ENCODE results near the gene NINJ2. TPM values are rescaled to one million over a fixed set of nuclear protein-coding genes. Genes with fewer than 3 reads are reported as not detected.
"Not testable (repeated sequence)": the region's sequence is repeated elsewhere in the genome, so short reads cannot be mapped to it uniquely, and the experiment has no call there.

The NINJ2 gene
- total RNA-seq, 1 donor, result 8.4 TPM

DNA sequence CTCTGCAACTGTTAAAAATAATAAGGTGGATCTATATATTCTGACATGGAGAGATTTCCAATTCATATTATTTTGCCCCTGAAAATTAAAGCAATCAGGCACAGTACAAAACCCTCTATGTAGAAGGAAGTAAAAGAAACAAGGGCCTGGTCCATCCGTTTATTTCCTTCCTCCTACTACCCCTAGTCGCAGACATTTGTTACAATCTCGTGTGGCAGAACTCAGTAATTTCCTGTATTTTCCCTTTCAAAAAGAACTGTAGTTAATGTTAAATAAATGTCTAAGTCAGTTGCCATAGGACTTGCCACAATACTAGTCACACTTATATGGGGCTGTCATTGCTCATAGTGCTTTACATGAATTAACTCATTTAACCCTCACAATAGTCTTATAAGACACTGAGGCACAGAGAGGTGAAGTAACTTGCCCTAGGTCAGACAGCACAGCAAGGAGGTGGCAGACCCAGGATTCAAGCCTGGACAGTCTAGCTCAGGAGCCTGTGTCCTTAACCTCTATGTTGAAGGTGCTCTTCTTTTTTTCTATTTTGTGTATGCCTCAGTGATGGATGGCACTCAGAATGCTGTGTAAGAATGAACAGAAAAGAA, 24.2 kb downstream of the NINJ2 start:
- H3K4me1 ChIP-seq (ENCODE audit: insufficient read depth, low read length), result peaks cover 76% of the 10 kb centered on the region
- H3K9me3 ChIP-seq (ENCODE audit: low read depth, low read length), result no peaks in the 10 kb centered on the region
- H3K4me3 ChIP-seq (ENCODE audit: low read length), result no peak overlapping the region

DNA sequence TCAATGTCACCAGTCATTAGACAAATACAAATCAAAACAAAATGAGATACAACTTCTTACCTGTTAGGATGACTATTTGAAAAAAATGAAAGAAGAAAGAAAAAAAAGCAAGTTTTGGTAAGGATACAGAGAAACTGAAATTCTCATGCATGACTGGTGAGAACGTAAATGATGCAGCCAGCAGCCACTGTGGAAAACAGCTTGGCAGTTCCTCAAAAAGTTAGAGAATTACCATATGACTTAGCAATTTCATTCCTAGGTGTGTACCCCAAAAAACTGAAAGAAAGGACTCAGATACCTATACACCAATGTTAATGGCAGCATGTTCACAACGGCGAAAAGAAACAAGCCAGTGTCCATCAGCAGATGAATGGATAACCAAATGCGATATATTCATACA, 26.6 kb downstream of the NINJ2 start:
- Histone ChIP-seq H3K4me1 (ENCODE audit: insufficient read depth, low read length) (peaks cover 81% of the 10 kb centered on the region), H3K27me3 (ENCODE audit: insufficient read depth, low read length) (no peaks in the 10 kb centered on the region), H3K4me3 (ENCODE audit: low read length) (no peak overlapping the region), H3K9me3 (ENCODE audit: low read depth, low read length) (no peaks in the 10 kb centered on the region)

More for the DNA sequence above, 24.2 kb downstream of the NINJ2 start:
- H3K27me3 ChIP-seq (ENCODE audit: insufficient read depth, low read length), result no peaks in the 10 kb centered on the region

DNA sequence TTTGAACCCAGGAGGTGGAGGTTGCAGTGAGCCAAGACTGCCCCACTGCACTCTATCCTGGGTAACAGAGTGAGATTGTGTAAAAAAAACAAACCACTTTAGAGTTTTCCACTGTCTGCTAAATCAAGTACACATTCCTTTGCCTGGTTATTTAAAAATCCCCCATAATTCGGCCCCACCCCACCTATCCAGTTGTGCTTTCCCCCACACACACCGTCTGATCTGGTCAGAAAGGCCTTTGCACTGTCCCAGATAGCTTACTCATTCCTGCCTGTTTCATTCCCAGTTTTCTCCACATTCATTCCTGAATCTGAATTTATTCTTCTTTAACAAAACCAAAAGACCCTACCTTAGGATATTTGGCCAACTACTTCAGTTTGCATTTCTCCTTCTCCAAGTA, 29.5 kb downstream of the NINJ2 start:
- Histone ChIP-seq H3K4me3 (ENCODE audit: low read length) (no peak overlapping the region), H3K4me1 (ENCODE audit: insufficient read depth, low read length) (peaks cover 73% of the 10 kb centered on the region), H3K27me3 (ENCODE audit: insufficient read depth, low read length) (no peaks in the 10 kb centered on the region), H3K9me3 (ENCODE audit: low read depth, low read length) (no peaks in the 10 kb centered on the region)

DNA sequence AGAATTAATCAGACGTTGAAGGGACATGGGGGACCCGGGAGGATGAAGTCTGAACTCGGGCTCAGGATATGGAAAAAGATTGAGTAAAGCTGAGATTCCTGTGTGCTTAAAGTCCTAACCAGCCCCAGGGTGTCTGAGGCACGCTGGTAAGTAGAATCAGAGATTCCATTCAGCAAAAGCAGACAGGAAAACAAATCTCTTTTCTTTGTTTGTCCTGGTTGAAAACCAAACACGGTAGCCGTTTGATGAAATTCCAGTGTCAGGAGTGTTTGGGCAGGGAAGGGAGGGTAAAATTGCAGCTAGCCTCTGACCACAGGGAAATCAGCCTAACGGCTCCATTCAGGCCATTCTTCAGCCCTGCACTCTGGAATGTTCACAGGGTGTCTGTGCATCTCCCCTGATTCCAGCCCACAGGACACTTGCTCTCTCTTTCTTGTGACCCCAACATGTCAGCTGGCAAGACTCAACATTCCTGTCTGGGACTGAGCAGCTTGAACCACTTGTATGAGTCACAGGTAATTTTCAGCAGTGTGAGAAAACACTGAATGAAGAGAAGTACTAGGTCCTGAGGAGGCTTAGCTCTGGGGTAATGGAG, 31.0 kb downstream of the NINJ2 start:
- Histone ChIP-seq H3K9me3 (ENCODE audit: low read depth, low read length) (no peaks in the 10 kb centered on the region), H3K4me1 (ENCODE audit: insufficient read depth, low read length) (peaks cover 68% of the 10 kb centered on the region), H3K27me3 (ENCODE audit: insufficient read depth, low read length) (no peaks in the 10 kb centered on the region), H3K4me3 (ENCODE audit: low read length) (no peak overlapping the region)

DNA sequence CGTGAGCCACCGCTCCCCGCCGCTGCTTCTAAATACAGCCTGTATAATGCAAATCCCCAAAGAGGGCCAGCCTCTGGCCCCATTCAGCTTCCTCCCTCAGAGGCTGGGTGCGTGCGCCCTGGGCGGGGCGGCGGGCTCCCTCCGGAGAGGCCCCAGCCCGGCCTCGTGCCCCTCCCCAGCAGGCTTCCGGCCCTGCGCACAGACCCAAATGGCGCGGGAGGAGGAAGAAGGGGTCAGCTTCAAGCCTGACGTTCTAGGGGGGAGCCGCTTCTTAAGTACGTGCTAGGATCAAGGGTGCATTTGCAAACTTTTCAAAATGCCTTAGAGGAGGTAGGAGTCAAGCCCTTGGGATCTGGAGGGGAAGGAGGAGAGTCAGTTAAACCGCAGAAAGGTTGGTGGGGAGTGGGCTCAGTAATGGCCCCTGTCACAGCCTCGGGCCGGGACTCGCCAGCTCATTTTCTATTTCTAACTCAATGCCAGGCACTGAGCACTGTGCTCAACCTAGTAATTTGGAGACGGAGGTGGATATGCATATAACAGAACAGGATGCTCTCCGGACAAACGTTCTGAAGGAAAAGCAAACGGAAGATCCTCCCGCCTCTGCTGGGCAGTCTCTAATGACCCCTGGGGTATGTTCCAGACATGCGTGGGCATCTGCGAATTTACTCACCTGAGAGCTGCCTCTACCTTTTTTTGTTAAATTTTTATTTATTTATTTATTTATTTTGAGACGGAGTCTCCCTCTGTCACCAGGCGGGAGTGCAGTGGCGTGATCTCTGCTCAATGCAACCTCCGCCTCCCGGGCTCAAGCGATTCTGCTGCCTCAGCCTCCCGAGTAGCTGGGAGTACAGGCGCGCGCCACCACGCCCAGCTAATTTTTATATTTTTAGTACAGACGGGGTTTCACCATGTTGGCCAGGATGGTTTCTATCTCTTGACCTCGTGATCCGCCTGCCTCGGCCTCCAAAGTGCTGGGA, 32.3 kb downstream of the NINJ2 start:
- Histone ChIP-seq H3K4me3 (ENCODE audit: low read length) (peak overlapping the region; percentile 94), H3K4me1 (ENCODE audit: insufficient read depth, low read length) (peaks cover 57% of the 10 kb centered on the region), H3K27me3 (ENCODE audit: insufficient read depth, low read length) (no peaks in the 10 kb centered on the region), H3K9me3 (ENCODE audit: low read depth, low read length) (no peaks in the 10 kb centered on the region)

DNA sequence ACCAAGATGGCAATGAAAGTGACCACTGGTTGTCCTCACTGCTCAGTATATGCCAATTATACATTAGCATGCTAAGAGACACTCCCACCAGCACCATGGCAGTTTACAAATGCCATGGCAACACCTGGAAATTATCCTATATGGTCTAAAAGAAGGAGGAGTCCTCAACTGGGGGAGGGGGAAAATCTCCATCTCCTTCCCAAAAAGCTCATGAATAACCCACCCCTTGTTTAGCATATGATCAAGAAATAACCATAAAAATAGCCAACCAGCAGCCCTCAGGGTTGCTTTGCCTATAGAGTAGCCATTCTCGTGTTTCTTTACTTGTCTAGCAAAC, 34.5 kb downstream of the NINJ2 start:
- not testable (repeated sequence) for H3K27me3 ChIP-seq (ENCODE audit: insufficient read depth, low read length)

DNA sequence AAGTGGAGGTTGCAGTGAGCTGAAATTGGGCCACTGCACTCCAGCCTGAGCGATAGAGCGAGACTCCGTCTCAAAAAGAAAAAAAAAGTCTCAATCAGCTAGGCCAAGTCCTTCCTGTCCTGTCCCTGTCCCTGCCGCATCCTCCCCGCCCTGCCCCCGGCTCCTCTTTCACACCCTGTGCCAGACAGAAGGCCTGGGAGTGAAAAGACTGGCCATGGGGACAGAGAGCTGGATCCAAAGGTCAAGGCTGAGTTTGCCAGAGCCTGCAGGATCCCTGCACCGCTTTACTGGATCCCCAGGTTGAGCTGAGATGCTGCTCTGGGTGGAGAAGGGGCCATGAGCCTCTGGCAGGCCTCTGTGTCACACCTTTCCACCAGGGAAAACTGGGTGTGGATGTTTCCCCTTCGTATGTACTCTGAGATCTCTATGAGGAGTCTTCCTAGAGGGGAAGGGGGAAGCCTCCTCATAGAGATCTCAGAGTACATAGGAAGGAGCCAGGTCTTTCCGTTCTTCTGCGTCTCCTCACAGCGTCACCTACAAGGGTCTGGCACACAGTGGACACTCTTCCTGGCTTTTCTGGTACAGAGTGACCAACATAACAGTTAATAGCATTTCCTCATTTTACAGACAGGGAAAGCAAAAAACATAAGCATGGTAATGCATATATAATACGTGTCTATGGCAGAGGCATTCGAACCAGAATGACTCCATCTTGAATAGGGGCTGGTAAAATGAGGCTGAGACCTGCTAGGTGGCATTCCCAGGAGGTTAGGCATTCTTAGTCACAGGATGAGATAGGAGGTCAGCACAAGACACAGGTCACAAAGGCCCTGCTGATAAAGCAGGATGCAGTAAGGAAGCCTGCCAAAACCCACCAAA, 35.1 kb downstream of the NINJ2 start:
- H3K27me3 ChIP-seq (ENCODE audit: insufficient read depth, low read length), result no peaks in the 10 kb centered on the region
- H3K4me1 ChIP-seq (ENCODE audit: insufficient read depth, low read length), result peaks cover 54% of the 10 kb centered on the region
- H3K9me3 ChIP-seq (ENCODE audit: low read depth, low read length), result no peaks in the 10 kb centered on the region
- H3K4me3 ChIP-seq (ENCODE audit: low read length), result no peak overlapping the region

More for the DNA sequence above, 34.5 kb downstream of the NINJ2 start:
- H3K4me3 ChIP-seq (ENCODE audit: low read length); H3K9me3 ChIP-seq (ENCODE audit: low read depth, low read length): not testable (repeated sequence)
- H3K4me1 ChIP-seq (ENCODE audit: insufficient read depth, low read length), result peaks cover 54% of the 10 kb centered on the region

DNA sequence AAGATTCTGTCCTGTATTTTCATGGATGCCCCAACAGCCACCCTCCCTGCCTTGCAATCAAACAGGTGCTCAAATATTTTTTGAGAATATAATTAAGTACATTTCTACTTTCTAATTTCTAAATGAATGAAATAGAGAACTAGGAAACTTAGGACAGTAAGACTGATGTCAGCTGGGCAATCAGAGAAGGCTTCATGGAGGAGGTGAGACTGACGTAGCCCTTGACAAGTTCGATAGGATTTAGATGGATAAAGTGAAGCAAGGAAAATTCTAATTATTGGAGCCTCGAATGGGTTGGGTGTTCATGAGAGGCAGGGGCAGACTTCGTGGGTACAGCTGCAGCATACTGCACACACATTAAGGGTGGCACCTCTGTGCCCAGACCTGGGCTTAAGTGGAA, 36.0 kb downstream of the NINJ2 start:
- peaks cover 54% of the 10 kb centered on the region for H3K4me1 ChIP-seq (ENCODE audit: insufficient read depth, low read length)
- no peaks in the 10 kb centered on the region for H3K27me3 ChIP-seq (ENCODE audit: insufficient read depth, low read length)
- H3K9me3 ChIP-seq (ENCODE audit: low read depth, low read length), result no peaks in the 10 kb centered on the region
- no peak overlapping the region for H3K4me3 ChIP-seq (ENCODE audit: low read length)

DNA sequence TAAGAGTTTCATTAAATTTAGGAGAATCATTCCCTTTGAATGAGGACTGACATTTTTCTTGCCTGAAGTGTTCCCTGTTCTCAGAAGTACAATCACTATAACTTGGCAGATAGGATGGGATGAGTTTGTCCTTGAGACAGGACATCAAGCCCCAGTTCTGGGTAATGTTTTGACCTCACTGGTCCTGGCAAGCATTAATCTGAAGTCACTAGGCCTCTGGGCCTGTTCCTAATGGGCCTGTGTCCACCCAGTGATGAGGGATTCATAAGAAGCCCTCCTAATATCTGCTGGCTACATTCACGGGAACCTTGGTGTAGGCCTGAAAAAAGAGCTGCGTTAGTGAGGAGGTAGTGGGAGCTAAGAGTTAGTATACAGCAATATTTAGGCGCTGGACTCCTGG, 37.2 kb downstream of the NINJ2 start:
- H3K4me3 ChIP-seq (ENCODE audit: low read length), result no peak overlapping the region
- no peaks in the 10 kb centered on the region for H3K9me3 ChIP-seq (ENCODE audit: low read depth, low read length)
- H3K27me3 ChIP-seq (ENCODE audit: insufficient read depth, low read length), result no peaks in the 10 kb centered on the region
- peaks cover 54% of the 10 kb centered on the region for H3K4me1 ChIP-seq (ENCODE audit: insufficient read depth, low read length)

DNA sequence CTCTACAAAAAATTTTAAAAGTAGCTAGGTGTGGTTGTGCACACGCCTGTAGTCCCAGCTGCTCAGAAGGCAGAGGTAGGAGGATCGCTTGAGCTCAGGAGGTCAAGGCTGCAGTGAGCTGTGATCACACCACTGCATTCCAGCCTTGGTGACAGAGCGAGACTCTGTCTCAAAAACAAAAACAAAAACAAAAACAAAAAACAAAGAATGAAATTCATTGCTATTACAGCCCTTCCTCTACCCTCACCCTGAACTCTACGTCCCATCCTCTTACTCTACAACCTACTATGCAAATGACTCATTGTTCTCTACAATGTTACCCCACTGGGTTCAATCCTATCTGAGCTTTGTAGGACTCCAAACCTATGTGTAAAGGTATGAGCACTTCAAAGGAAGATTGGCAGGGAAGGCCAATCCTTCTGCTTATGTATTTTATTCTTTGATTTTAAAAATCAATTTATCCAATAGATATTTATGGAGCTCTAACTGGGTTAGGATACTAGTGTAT, 39.3 kb downstream of the NINJ2 start:
- H3K4me3 ChIP-seq (ENCODE audit: low read length), result no peak overlapping the region
- H3K4me1 ChIP-seq (ENCODE audit: insufficient read depth, low read length), result peaks cover 63% of the 10 kb centered on the region
- no peaks in the 10 kb centered on the region for H3K27me3 ChIP-seq (ENCODE audit: insufficient read depth, low read length)
- no peaks in the 10 kb centered on the region for H3K9me3 ChIP-seq (ENCODE audit: low read depth, low read length)

DNA sequence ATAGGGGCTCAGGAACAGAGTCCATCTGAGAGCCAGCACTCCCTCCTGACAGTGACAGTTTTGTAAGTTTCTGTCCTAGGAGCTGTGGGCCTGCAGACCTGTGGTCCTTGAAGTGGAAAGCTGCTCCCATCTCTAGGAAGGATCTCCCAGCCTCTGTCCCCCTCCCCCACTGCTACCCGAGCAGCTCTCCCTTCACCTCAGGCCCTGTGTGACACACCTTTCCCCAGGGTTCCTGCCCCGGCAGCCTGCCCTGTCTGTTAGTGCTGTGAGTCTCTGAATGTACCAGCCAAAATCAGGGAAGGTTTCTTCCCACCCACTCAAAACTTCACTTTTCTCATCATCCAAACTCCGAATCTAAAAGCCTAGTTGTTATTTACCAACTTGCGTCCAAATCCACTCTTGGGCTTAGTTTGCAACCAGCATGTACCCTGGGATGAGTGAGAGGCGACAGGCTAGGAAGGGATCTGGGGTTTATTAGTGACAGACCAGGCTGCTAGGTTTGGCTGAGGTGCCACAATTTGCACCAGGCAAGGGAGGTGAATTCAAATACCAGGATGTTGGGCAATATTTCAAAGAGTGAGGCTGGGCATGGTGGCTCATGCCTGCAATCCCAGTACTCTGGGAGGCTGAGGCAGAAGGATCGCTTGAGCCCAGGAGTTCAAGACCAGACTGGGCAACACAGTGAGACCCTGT, 39.9 kb downstream of the NINJ2 start:
- Histone ChIP-seq H3K9me3 (ENCODE audit: low read depth, low read length) (no peaks in the 10 kb centered on the region), H3K4me3 (ENCODE audit: low read length) (no peak overlapping the region), H3K27me3 (ENCODE audit: insufficient read depth, low read length) (no peaks in the 10 kb centered on the region), H3K4me1 (ENCODE audit: insufficient read depth, low read length) (peaks cover 64% of the 10 kb centered on the region)

DNA sequence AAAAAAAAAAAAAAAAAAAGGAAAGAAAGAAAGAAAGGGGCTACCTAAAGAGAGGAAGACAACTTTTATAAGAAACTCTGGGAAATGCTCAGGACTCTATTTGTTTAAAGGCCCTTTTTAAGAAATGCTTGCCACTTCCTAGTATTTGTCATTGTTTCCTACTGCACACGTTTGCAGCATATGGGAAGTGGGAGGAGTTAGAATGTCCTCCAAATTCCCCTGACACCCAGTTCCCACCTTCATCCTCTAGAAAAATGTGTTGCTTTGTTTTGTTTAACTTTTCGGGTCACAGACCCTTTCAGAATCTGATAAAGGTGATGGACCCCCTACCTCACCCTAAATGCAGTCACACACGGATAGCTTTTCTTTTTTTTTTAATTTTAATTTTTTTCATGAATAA, 40.8 kb downstream of the NINJ2 start:
- peaks cover 67% of the 10 kb centered on the region for H3K4me1 ChIP-seq (ENCODE audit: insufficient read depth, low read length)
- H3K4me3 ChIP-seq (ENCODE audit: low read length), result no peak overlapping the region
- H3K9me3 ChIP-seq (ENCODE audit: low read depth, low read length), result no peaks in the 10 kb centered on the region
- no peaks in the 10 kb centered on the region for H3K27me3 ChIP-seq (ENCODE audit: insufficient read depth, low read length)

DNA sequence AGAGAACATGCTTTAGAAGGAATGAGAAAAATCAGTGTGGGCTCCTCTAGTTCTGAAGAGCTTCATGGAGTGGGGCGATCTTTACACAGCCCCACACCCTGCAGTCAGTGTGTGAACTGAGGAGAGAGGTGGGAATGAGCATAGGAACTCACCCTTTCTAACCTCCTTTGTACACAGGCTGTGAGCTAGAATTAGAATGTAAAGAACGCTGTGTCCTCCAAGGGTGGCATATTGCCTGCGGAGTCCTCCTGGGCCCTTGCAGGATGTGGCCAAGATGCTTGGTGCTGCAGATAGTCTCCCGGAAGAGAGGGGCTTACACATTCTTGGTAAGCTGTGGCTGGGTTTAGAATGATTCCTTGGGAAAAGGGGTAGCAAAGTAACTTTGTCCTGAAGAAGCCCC, 43.9 kb downstream of the NINJ2 start:
- Histone ChIP-seq H3K4me1 (ENCODE audit: insufficient read depth, low read length) (peaks cover 97% of the 10 kb centered on the region), H3K9me3 (ENCODE audit: low read depth, low read length) (no peaks in the 10 kb centered on the region), H3K4me3 (ENCODE audit: low read length) (no peak overlapping the region), H3K27me3 (ENCODE audit: insufficient read depth, low read length) (no peaks in the 10 kb centered on the region)

DNA sequence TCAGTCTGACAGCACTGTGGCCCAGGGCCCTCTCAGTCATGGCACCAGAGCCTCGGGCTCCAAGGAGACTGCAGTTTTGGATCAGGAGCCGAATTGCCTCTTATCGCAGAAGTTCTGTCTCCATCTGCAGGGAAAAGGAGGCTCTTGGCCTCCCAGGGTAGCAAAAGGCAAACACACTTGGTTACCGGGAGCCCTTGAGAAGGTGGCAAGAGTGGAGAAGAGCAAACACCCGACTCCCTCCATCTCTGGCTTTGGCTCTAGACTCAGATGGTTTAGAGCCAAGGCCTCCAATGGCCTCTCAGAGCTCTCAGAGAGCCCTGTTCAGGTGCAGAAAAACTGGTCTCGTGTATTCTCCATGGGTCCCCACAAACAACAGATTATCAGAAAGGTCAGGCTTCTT, 44.6 kb downstream of the NINJ2 start:
- peaks cover 98% of the 10 kb centered on the region for H3K4me1 ChIP-seq (ENCODE audit: insufficient read depth, low read length)
- no peaks in the 10 kb centered on the region for H3K27me3 ChIP-seq (ENCODE audit: insufficient read depth, low read length)
- H3K4me3 ChIP-seq (ENCODE audit: low read length), result no peak overlapping the region
- no peaks in the 10 kb centered on the region for H3K9me3 ChIP-seq (ENCODE audit: low read depth, low read length)
